Activated T-cell treated with anti-CD3 and anti-CD28 coated beads, Interleukin-2, amount 50 U/mL, for 24 hours (primary cell): Measurements from ENCODE around the gene CRYM.

Source experiments
- DNase-seq: peaks from one replicate; pipeline ENCODE4 v3.0.0-alpha.2; 2020
- H3K27ac Mint-ChIP-seq: 2 replicates; pipeline ENCODE4 v1.8.0; 2020; ENCODE audit warnings: mild to moderate bottlenecking, mixed read lengths
- H3K27me3 Mint-ChIP-seq: 2 replicates; pipeline ENCODE4 v1.8.0; 2020; ENCODE audit warnings: mixed read lengths
- H3K36me3 Mint-ChIP-seq: 2 replicates; pipeline ENCODE4 v1.8.0; 2020; ENCODE audit warnings: low read depth, mixed read lengths
- H3K4me1 Mint-ChIP-seq: 2 replicates; pipeline ENCODE4 v1.8.0; 2020; ENCODE audit warnings: low read depth, mixed read lengths
- H3K4me3 Mint-ChIP-seq: 2 replicates; pipeline ENCODE4 v1.8.0; 2020; ENCODE audit warnings: mild to moderate bottlenecking, moderate library complexity, mixed read lengths
- H3K9me3 Mint-ChIP-seq: 2 replicates; pipeline ENCODE4 v1.8.0; 2020; ENCODE audit warnings: mixed read lengths

The CRYM gene

DNA sequence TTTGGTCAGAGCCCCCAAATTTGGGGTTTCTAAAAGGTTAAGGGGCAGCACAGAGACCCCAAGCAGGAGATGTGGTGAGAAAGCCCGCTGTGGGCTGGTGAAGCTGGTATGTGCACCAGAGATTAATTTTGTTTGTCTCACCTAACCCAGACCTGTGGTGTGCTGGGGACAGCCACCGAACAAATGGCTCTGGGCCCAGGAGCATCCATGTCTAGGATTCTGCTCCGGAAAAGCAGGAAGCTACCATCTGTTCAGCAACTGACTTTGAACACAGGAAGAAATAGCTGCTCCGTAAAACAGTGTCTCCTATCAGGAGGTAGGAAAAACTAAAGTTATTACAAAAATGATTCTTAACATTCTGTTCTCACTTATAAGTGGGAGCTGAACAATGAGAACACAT, 64.0 kb downstream of the CRYM start:
- no peaks in the 10 kb centered on the region for H3K4me1 Mint-ChIP-seq
- H3K4me3 Mint-ChIP-seq: no peak overlapping the region
- no peak overlapping the region for H3K27ac Mint-ChIP-seq
- H3K36me3 Mint-ChIP-seq: no peaks in the 10 kb centered on the region
- H3K27me3 Mint-ChIP-seq: peaks cover 47% of the 10 kb centered on the region
- DNase-seq: no peak
- no peaks in the 10 kb centered on the region for H3K9me3 Mint-ChIP-seq

DNA sequence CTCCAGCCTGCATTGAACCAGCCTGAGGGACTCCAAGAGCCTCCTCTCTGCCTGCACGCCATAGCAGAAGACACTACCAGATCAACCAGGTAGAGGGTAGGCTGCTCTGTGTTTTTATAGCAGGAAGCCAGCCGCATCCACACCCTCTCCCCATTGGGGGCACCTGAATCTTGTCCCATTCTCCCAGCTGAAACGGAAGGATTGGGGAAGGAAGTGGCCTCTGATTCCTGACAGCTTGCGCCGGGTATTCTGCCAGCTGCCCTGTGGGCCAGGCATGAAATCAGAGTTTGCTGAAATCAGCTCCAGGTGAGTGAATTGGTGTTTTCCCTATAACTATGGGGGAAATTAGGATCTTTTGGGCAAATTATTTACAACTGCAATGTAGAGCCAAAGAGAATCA, 66.6 kb downstream of the CRYM start, which contains the start of gene ZP2:
Gene ZP2, minus strand, starts transcription at position 89 of the 400 bp plus-strand sequence. Its CDS starts 27 bp downstream, at position 62.
- no peaks in the 10 kb centered on the region for H3K4me1 Mint-ChIP-seq
- no peak for DNase-seq
- no peaks in the 10 kb centered on the region for H3K9me3 Mint-ChIP-seq
- no peak within 1 kb of the TSS for H3K4me3 Mint-ChIP-seq
- H3K27me3 Mint-ChIP-seq: peaks cover 39% of the 10 kb centered on the region
- H3K27ac Mint-ChIP-seq: no peak within 1 kb of the TSS
- no peaks in the 10 kb centered on the region for H3K36me3 Mint-ChIP-seq
